GM18517 (cell line): ENCODE results near the gene ACSL3.
A peak's percentile ranks its signal among the peaks of the same experiment; 100 is the strongest.
"Not testable (repeated sequence)": the region's sequence is repeated elsewhere in the genome, so short reads cannot be mapped to it uniquely, and the experiment has no call there.

Source experiments
- ATAC-seq: cut with Tn5 transposase; IDR thresholded peaks from one replicate; pipeline ENCODE4 v1.9.1; 2021; ENCODE audit warnings: mild to moderate bottlenecking, moderate library complexity; ENCODE audit not compliant: unreplicated experiment

ACSL3 gene

DNA sequence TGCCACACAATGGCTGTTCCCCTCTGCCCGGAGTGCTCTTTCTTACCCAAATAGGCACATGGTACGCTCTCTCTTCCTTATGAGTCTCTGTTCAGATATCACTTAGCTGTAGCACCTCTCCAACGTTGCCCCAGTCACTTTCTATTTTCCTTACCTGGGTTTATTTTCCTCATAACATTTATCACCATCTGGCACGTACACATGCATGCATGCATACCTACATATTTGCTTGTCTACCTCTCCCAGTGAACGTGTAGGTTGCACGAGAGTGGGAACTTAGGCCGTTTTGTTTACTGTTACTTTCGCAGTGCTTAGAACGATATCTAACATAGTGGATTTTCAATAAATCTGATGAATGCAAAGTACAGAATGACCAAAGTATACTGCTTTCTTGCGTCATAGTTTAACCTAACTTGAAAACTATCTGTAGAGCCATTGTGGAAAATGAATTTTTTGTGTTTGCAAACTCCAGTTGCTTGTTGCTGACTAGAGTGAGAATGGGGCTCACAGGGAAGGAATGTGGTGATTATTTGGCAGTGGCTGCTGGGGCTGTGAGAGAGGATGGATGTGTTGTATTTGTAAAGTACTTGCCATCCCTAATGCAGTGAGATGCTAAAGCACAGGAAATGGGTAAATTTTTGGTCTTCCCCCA lies 47.1 kb downstream of the ACSL3 start:
- no peak for ATAC-seq

- no peak for ATAC-seq
Measured at GRCh38 chr2:222909286-222909685, 48.5 kb downstream of the ACSL3 start.

DNA sequence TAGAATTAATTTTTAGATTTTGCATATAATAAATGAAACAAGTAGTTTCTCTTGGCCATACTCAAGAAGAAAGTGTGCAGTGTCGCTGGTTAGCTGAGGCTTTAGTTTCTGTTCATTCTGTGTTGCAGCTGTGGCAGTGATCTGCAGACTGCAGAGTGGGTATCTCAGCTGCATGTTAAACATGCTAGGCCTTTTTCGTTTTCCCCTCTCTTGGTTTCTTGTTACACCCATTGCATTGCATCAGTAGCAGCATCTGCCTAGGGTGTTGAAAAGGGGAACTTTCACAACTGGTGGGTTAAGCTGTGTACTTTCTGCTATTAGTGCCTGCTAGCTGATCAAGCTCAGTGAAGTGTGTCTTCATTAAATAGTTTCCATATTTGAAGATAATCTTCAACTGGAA lies 51.3 kb downstream of the ACSL3 start:
- ATAC-seq, result peak; percentile 99

- no peak for ATAC-seq
Measured at GRCh38 chr2:222912776-222913175, 51.9 kb downstream of the ACSL3 start.

DNA sequence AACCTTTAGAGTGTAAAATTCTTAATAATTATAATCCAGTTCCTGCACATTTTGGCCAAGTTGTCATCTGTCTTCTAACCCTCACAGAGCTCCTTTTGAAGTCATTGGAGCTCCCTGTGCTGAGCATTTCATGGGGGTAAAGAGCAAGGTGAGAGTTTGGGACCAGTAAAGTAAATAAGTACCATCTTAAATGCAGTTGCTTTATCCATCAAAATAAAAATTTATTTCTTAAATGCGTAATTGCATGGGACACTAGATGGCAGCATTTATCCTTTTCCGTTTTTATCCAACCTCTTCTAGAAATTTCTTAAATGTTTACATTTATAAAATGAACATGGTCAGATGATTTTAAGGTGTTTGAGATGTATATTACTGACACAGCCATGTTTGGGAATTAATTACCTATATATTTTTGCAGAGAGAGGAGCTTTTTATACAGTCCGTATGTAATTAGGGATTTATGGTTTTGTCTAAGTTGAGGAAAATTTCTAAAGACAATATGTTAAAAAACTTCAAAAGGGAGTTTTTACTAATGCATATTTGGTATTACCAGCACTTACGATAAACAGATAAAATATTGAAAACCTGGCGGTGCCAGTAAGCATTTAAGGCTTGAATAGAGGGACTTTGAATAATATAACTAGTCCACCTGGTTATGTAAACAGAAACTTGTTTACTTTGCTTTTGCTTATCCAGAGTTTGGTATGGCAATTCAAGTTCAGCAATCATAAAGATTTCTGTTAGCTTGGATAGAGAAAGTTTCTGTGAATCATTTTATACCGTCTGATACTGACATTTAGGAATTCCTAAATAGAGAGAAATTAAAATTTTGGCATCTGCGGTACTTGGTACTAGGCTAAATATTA lies 54.5 kb downstream of the ACSL3 start:
- no peak for ATAC-seq

DNA sequence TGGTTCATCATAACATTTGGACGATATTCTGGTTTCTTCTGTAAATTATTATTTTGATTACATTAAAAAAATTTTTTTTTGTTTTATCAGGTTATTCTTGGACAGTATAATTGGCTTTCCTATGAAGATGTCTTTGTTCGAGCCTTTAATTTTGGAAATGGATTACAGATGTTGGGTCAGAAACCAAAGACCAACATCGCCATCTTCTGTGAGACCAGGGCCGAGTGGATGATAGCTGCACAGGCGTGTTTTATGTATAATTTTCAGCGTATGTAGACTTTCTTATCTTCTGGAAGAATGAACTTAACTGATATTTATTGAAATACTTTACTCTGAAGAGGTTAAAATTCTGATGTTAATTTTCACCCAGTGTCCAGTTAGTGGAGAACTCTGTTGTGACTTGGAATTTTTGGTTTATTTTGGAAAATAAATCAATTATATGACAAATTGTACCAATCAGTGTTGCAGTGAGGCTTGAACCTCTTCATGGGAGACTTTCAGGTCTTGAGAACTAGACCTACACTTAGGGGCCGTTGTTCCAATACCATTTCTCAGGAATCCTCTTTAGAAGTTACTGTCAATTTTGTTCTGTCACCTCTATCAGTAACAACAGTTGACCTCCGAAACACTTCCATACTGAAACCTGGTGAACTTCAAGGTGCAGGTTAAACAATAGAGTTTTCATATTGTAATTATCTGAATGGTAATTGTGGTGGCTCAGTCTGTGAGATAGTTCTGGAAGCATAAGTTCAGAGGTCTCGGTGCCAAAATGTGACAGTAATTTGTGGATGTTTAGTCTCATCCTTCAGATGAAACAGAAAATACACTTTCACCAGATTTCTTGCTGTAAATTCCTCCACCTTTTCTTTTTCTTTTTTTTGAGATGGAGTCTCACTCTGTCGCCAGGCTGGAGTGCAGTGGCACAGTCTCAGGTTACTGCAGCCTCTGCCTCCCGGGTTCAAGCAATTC lies 55.7 kb downstream of the ACSL3 start:
- no peak for ATAC-seq

DNA sequence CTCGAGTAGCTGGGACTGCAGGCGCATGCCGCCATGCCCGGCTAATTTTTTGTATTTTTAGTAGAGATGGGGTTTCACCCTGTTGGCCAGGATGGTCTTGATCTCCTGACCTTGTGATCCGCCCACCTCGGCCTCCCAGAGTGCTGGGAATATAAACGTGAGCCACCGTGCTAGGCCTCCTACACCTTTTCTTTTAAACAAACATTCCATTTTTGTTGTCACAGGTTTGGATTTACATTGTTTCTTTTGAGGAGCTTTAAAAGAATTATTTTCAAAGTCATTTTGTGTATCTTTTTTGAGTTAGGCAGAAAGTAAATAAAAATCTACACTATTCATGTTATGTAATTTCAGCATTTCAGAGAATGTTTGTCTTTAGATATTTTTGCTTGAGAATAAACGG lies 56.4 kb downstream of the ACSL3 start:
- not testable (repeated sequence) for ATAC-seq

DNA sequence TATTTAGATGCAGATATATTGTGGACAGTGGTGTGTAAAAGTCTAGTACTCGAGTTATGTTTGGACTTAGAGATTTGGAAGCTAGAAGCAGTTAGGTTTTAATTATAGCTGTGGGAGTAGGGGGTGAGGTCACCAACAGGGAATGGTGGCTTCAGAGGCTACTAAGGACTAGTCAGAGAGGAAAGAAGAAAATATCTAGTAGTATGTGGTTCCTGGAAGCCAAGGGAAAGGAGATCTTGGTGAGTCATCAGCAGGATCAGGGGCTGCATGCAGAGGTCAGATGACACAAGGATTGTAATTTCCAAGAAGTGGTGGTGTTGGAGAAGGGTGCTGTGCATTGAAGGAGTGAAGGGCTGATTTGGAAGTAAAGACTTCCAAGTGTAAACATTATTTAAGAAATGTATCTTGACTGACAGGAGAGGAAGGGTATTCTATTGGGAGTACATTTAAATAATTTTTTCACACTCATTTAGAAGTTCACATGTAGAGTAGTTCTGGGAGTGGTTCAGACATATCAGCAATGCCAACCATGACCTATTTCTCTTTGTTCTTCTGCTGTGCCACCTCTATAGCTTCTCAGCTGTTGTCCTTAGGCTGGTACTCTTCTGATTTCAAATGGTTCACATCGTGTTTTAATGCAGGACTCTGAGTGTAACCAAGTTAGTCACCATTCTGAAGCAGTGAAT lies 59.1 kb downstream of the ACSL3 start:
- ATAC-seq, result no peak

DNA sequence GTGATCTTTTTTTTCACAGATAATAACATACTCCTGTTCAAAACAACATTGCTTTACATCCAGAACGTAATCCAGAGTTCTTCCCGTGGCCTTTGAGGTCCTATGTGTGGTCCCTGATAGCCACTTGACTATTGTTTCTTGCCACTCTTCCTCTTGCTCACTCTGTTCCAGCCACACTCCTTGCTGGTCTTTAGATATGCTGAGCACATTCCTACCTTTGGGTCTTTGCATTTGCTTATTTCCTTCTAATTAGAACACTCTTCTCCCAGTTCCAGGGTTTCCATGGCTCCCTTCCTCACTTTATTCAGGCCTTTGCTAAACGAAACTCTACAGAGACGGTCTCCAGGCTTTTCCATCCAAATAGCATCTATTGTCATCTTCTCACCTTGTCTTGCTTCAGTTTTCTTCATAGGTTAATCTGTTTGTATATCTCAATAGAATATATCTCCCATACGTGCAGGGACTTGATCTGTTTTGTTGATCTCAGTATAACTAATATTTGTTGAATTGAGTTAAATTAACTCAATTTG lies 59.9 kb downstream of the ACSL3 start:
- ATAC-seq, result no peak

DNA sequence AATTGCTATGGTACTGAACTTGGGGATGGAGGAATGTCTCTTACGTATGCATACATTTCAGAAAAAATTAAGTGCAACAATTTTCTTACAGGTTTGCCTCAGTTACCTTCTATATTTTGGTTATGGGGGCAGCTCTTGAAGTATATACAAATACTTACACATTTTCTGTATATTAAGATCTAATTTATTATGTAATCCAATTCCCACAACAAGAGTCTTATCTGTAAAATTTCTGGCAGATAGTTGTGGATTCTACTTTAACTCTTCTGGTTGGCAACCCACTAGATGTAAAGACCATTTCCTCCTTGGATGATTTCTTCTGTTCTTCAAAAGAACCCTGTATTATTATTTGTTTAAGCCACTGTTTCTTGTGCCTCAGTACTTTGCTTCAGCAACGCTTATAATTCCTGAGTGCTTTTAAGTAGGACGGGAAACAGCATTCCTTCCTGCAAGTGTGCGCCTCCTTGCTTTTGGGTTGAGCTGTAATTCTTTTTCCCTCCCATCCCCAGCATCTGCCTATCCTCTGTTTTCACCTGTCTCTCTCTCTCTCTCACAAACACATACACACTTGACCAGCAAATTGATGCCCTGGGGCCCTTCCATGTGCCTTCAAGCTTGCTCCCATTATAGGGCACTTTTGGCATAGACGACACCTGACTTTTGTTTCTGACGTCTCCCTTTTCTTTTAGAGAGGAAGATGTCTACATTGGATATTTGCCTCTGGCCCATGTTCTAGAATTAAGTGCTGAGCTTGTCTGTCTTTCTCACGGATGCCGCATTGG lies 61.4 kb downstream of the ACSL3 start:
- ATAC-seq, result no peak

DNA sequence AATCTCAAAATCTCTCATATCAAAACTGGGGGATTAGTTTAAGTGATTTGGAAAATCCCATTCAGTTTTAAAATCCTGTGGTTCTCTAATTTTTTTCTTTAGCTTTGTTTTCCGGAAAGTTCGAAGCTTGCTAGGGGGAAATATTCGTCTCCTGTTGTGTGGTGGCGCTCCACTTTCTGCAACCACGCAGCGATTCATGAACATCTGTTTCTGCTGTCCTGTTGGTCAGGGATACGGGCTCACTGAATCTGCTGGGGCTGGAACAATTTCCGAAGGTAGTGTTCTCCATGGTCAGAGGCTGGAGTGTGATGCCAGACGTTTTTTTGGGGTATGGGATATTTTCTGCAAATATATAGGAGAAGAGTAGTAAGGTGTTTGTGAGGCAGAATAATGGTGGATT lies 66.1 kb downstream of the ACSL3 start:
- no peak for ATAC-seq

GRCh38 chr2:222927600-222927999 lies 66.8 kb downstream of the ACSL3 start:
- ATAC-seq, result no peak

- ATAC-seq, result no peak
Measured at GRCh38 chr2:222928335-222928734, 67.5 kb downstream of the ACSL3 start.

GRCh38 chr2:222930862-222931261 lies 70.0 kb downstream of the ACSL3 start:
- no peak for ATAC-seq

GRCh38 chr2:222931659-222932058 lies 70.8 kb downstream of the ACSL3 start:
- no peak for ATAC-seq

DNA sequence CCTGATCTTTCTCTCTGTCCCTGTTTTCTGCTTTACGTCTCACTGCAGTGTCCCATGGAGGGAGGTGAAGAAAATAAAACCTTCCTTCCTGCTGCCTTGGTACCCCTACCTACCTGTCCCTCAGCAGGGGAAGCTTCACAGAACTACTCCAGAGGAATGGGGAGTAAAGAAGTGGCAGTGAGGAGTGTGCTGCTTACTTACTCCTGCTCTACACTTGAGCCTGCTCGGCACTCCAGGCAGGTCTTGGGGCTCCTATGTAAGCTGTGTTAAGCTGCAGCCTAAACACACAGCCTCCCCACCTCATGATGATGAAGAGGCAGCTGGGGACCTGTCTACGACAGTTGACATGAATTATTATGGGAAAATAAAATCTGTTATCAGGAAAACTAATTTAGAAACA lies 72.6 kb downstream of the ACSL3 start:
- ATAC-seq, result no peak

DNA sequence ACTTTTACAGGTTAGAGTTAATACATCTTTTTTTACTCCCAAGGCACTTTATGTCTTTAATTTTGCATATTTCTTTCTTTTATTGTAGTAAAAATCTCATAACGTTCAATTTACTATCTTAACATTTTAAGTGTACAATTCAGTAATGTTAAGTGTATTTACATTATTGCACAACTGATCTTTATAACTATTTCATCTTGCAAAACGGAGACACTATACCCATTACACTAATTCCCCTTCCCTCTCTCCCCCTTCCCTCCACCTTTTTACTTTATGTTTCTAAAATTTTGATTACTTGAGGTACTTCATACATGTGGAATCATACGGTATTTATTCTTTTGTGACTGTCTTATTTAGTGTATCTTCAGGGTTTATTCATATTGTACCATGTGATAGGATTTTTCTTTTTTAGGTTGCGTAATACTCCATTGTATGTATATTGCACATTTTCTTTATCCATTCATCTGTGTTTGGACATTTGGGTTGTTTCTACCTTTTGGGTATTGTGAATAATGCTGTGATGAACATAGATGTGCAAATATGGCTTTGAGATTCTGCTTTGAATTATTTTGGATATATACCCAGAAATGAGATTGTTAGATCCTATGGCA lies 75.0 kb downstream of the ACSL3 start:
- ATAC-seq, result no peak

- ATAC-seq, result no peak
Measured at GRCh38 chr2:222936705-222937104, 75.9 kb downstream of the ACSL3 start.

GRCh38 chr2:222938327-222938726 lies 77.5 kb downstream of the ACSL3 start:
- no peak for ATAC-seq
